ENCODE results near the gene DLGAP1. TPM values are rescaled to one million over a fixed set of nuclear protein-coding genes. Genes with fewer than 3 reads are reported as not detected.

DLGAP1 gene
- total RNA-seq, 3 donors from 2014 or later (not counting 1 experiment from before 2014, with no cell fraction given), result not detected

- Histone ChIP-seq H3K27me3 (ENCODE audit: control insufficient read depth, insufficient read depth, low read length) (no peaks in the 10 kb centered on the region), H3K4me3 (ENCODE audit: low read length) (no peak overlapping the region), H3K36me3 (ENCODE audit: control insufficient read depth, insufficient read depth, low read length) (no peaks in the 10 kb centered on the region), H3K9me3 (ENCODE audit: control insufficient read depth, insufficient read depth, low read length) (no peaks in the 10 kb centered on the region), H3K27ac (ENCODE audit: low read length) (no peak overlapping the region), H3K4me1 (ENCODE audit: control insufficient read depth, insufficient read depth, low read length) (no peaks in the 10 kb centered on the region)
- H3K4me1 Mint-ChIP-seq, result no peaks in the 10 kb centered on the region
- ATAC-seq (no peak), DNase-seq (no peak)
- no peaks in the 10 kb centered on the region for H3K36me3 Mint-ChIP-seq
- no peak for TF ChIP-seq CTCF (IDR thresholded peaks at IDR 0.05)
- no peaks in the 10 kb centered on the region for H3K9me3 Mint-ChIP-seq
- H3K27me3 Mint-ChIP-seq (ENCODE audit: low read depth in 2 of 2), result no peaks in the 10 kb centered on the region
- no peak overlapping the region for H3K4me3 Mint-ChIP-seq
- H3K27ac Mint-ChIP-seq, result no peak overlapping the region
- WGBS (ENCODE audit: insufficient coverage), result no CpG with 5 or more reads among the region's 1 CpG
- intact Hi-C loops (cut with micrococcal nuclease), result no loop called here
Measured at GRCh38 chr18:3690764-3691066, 764.4 kb downstream of the DLGAP1 start.

- Mint-ChIP-seq H3K27me3 (ENCODE audit: low read depth in 2 of 2) (no peaks in the 10 kb centered on the region), H3K36me3 (no peaks in the 10 kb centered on the region), H3K4me3 (no peak overlapping the region), H3K27ac (no peak overlapping the region), H3K4me1 (no peaks in the 10 kb centered on the region), H3K9me3 (no peaks in the 10 kb centered on the region)
- ATAC-seq, result no peak
- Histone ChIP-seq H3K4me3 (ENCODE audit: low read length) (no peak overlapping the region), H3K9me3 (ENCODE audit: control insufficient read depth, insufficient read depth, low read length) (no peaks in the 10 kb centered on the region), H3K4me1 (ENCODE audit: control insufficient read depth, insufficient read depth, low read length) (no peaks in the 10 kb centered on the region), H3K36me3 (ENCODE audit: control insufficient read depth, insufficient read depth, low read length) (no peaks in the 10 kb centered on the region), H3K27ac (ENCODE audit: low read length) (no peak overlapping the region), H3K27me3 (ENCODE audit: control insufficient read depth, insufficient read depth, low read length) (no peaks in the 10 kb centered on the region)
- TF ChIP-seq CTCF (IDR thresholded peaks at IDR 0.05), result no peak
- intact Hi-C loops (cut with micrococcal nuclease), result no loop called here
- 80% methylated on average over 7 of the region's 9 CpGs for WGBS (ENCODE audit: insufficient coverage)
- DNase-seq, result no peak
Measured at GRCh38 chr18:3689986-3690763, 764.9 kb downstream of the DLGAP1 start.

- Histone ChIP-seq H3K27me3 (ENCODE audit: control insufficient read depth, insufficient read depth, low read length) (no peaks in the 10 kb centered on the region), H3K27ac (ENCODE audit: low read length) (no peak overlapping the region), H3K9me3 (ENCODE audit: control insufficient read depth, insufficient read depth, low read length) (no peaks in the 10 kb centered on the region), H3K4me1 (ENCODE audit: control insufficient read depth, insufficient read depth, low read length) (no peaks in the 10 kb centered on the region), H3K4me3 (ENCODE audit: low read length) (no peak overlapping the region), H3K36me3 (ENCODE audit: control insufficient read depth, insufficient read depth, low read length) (no peaks in the 10 kb centered on the region)
- Mint-ChIP-seq H3K4me1 (no peaks in the 10 kb centered on the region), H3K4me3 (no peak overlapping the region), H3K27me3 (ENCODE audit: low read depth in 2 of 2) (no peaks in the 10 kb centered on the region), H3K36me3 (no peaks in the 10 kb centered on the region), H3K9me3 (no peaks in the 10 kb centered on the region), H3K27ac (no peak overlapping the region)
- WGBS (ENCODE audit: insufficient coverage), result 37% methylated on average over 2 of the region's 3 CpGs
- no peak for TF ChIP-seq CTCF (IDR thresholded peaks at IDR 0.05)
- DNase-seq, result no peak
- intact Hi-C loops (cut with micrococcal nuclease), result no loop called here
- no peak for ATAC-seq
Measured at GRCh38 chr18:3689091-3689490, 766.0 kb downstream of the DLGAP1 start.

- no peaks in the 10 kb centered on the region for H3K9me3 Mint-ChIP-seq
- no peak overlapping the region for H3K27ac Mint-ChIP-seq
- ATAC-seq, result no peak
- no peak for DNase-seq
- H3K27ac ChIP-seq (ENCODE audit: low read length), result no peak overlapping the region
- intact Hi-C loops (cut with micrococcal nuclease), result no loop called here
- no peak for TF ChIP-seq CTCF (IDR thresholded peaks at IDR 0.05)
- no peak overlapping the region for H3K4me3 Mint-ChIP-seq
- no peaks in the 10 kb centered on the region for H3K27me3 ChIP-seq (ENCODE audit: control insufficient read depth, insufficient read depth, low read length)
- no peaks in the 10 kb centered on the region for H3K36me3 ChIP-seq (ENCODE audit: control insufficient read depth, insufficient read depth, low read length)
- no peaks in the 10 kb centered on the region for H3K4me1 Mint-ChIP-seq
- H3K4me1 ChIP-seq (ENCODE audit: control insufficient read depth, insufficient read depth, low read length), result no peaks in the 10 kb centered on the region
- no peaks in the 10 kb centered on the region for H3K27me3 Mint-ChIP-seq (ENCODE audit: low read depth in 2 of 2)
- no peak overlapping the region for H3K4me3 ChIP-seq (ENCODE audit: low read length)
- H3K9me3 ChIP-seq (ENCODE audit: control insufficient read depth, insufficient read depth, low read length), result no peaks in the 10 kb centered on the region
- 84% methylated on average over 5 of the region's 5 CpGs for WGBS (ENCODE audit: insufficient coverage)
- no peaks in the 10 kb centered on the region for H3K36me3 Mint-ChIP-seq
Measured at GRCh38 chr18:3688690-3689089, 766.4 kb downstream of the DLGAP1 start.
